GM19023 (cell line): ENCODE data around the gene PBX3.

ENCODE experiments used
- ATAC-seq: cut with Tn5 transposase; IDR thresholded peaks from one replicate; pipeline ENCODE4 v1.9.1; 2021; ENCODE audit warnings: mild to moderate bottlenecking, moderate library complexity; ENCODE audit not compliant: unreplicated experiment

Gene PBX3

GRCh38 chr9:125748446-125749099 is 1.4 kb downstream of the PBX3 start:
- ATAC-seq: no peak

GRCh38 chr9:125749287-125749935 is 2.2 kb downstream of the PBX3 start:
- no peak for ATAC-seq

DNA sequence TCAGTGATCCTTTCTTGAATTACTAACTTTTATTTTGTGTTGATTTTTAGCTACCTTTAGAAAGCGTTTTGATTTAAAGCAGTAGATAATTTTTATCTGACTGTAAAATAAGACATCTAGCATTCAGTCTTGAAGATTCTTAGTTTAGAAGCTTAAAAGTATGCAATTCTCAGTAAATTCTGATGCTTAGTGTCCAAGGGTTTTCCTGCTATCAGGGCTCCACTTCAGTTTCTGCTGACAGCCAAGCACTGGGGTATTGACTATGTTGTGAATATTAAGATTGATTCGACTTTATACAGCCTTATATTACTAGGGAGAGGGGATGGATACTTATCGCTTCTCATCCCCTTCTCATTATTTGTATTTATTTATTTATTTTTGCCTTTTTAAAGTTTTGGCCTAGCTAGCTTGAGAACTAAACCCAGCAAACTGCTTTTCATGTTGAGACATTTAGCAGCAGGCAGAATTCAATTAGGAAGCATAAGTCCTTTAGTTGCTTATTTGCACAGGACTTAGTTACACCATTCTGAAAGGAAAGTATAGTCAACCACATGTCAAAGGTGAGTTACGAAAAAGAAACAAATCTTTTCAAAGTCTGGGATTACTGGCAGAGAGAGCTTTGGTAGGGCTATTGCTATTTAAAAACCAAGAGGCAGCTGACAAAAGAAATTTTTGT is 2.9 kb downstream of the PBX3 start:
- ATAC-seq: no peak

GRCh38 chr9:125750627-125751011 is 3.4 kb downstream of the PBX3 start:
- no peak for ATAC-seq

DNA sequence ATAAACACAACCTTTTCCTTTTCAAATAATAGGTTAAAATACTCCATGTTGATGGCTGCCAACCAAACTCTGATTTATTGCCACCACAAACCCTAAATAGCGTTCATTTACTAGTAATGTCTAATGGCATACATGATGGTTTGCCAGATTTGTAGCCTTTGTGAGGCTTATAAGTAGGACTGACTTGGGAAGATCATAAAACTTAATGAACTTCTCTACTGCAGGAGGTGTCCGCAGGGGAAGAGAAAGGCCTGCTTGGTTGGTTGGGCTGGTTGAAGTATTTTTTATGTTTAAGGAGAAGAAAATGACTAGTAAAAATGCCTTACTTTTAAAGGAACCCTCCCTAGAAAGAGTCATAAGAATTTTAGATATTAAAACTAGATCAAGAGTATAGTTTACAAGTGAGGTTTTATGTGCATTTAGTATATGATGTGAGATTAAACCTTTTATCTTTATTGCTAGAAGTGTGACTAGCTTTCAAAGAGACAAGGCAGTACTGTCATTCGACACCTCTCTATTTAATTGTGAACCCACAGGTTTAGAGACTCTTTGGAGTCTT is 5.0 kb downstream of the PBX3 start:
- no peak for ATAC-seq

DNA sequence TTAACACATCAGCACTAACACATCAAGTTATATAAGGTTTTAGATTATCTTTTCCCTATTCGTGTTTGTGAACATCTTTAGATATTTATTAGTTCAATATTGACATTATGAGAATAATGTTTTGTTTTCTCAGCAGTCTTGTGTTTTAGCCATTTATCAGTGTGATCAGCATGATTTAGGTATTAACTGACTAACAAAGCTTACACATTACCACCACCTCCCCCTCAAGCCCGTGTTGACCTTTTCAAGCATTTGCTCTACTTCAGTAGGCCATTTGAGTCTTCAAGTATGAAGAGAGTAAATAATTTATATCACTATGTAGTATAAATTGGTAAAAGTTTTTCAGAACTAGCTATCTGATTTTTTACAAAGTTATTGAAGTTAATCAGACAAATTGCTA is 6.9 kb downstream of the PBX3 start:
- ATAC-seq: no peak

GRCh38 chr9:125755340-125755739 is 8.2 kb downstream of the PBX3 start:
- ATAC-seq: no peak

- ATAC-seq: no peak
Observed at GRCh38 chr9:125756518-125756917, 9.3 kb downstream of the PBX3 start.

GRCh38 chr9:125757834-125758233 is 10.7 kb downstream of the PBX3 start:
- ATAC-seq: no peak

DNA sequence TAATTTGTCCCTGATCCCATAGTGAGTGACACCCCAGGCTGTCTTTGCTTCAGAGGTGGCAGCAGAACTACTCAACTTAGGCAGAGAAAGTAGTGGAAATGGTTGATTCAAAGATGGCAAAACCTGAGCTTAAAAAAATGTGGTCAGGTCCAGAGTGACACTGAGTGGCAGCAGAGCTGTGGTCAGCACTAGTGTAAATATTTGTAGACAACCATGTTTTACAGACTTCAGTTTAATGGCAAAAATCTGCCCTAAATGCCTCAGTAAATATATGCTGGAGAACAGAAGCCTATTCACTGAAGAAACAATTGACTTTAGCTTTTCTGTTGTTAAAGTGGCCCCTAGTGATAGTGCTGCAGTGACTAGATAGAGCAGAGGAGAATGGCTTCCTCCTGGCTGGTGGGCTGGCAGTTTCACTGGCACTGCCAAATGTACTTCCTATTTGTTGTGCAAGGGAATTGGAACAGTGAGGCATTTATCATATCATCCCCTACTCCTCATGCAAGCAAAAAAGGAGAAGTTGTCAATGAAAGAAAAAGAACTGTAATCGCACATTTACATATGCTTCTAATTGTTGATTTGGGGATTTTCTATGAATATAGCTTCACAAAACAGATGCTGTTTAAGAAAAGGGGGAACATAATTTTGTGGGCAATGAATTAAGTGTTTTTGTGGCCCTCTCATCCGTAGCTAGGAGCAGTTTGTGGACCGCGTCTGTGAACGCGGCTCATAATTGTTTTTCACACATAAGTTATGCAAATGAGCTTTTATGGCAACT is 12.0 kb downstream of the PBX3 start:
- ATAC-seq: no peak

DNA sequence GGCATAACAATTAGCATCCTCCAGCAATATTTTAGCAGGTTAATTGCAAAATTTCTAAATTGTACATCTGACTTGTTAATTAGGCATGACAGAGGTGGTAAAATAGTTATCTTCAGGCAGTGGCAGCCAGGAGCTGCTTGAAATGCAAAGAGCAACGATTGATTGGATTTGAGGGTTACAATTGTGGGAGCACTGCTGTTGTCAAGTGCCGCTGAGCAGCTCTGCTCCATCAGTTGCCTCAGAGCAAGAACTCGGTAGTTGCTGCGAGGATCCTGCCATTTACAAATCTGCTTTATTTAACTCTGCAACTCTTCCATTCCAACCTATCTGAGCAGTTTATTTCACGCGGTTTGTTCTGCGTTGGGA is 12.6 kb downstream of the PBX3 start:
- no peak for ATAC-seq

DNA sequence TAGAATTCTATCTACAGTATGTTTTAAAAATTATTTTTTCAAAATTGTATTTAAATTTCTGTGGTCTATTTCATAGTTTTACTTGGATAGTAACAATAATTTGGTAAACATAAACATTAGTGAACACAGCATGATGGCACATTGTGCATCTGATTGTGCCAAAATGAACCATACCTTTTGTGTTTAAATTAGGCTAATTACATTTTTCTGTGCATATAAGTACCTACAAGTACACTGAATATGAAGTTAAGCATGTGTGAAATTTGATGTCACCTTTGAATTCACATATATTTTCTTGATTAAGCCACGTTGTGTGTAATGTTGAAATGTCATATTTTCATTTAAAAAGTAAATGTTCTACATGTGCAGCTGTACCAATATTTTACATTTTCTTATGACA is 13.4 kb downstream of the PBX3 start:
- no peak for ATAC-seq

DNA sequence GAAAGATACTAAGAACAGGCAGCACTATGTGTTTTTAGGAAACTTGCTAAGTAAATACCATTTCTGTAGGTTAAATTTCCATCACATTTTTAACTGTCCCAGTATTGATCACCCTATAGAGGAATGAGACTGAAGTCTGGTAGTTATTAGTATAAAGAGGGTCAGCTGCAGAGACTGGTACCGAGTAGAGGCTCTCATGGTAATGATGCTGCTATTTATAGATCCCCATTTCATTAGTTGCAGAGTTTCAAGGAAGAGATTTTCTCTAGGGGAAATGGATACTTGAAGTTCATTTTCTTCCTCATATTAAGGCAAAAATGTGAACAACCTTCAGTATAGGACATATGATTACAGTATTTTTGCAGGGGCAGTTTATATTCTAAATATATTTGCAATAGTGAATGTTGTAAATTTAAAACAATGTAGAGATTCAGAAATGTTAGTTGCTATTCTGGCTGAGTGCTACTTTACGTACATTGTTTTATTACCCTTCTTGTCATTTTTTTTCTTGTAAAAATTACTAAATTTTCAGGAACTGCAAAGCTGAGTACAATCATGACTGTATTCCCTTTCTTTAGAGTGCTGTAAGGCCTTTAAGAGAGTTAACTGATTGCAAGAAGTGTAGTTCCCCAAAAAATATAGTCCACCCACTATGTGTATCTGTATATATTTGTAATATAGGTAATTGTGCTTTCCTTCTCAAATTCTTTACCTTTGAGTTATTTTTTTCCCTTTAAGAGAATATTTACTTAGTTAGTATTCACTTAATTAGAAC is 14.7 kb downstream of the PBX3 start:
- no peak for ATAC-seq

DNA sequence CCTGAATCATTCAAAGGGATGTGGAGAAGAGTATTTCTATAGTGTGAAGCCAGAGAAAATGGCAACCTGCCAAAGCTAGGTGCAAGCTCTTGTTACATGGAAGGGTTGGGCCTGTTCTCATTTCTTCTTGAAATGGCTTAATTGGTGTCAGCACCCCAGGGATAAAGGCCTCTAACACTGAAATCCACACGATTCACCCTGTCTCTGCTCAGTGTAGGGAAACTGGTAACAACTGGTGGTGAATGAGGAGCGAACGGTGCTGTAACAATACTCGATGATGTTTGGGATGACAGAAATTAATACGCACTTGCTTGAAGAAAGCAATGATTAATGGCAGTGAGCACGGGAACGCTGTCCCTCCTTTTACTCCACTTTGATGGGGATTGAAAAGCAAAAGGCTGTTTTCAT is 16.2 kb downstream of the PBX3 start:
- ATAC-seq: no peak

GRCh38 chr9:125764198-125764597 is 17.0 kb downstream of the PBX3 start:
- ATAC-seq: no peak

GRCh38 chr9:125766468-125767221 is 19.5 kb downstream of the PBX3 start:
- ATAC-seq: no peak

DNA sequence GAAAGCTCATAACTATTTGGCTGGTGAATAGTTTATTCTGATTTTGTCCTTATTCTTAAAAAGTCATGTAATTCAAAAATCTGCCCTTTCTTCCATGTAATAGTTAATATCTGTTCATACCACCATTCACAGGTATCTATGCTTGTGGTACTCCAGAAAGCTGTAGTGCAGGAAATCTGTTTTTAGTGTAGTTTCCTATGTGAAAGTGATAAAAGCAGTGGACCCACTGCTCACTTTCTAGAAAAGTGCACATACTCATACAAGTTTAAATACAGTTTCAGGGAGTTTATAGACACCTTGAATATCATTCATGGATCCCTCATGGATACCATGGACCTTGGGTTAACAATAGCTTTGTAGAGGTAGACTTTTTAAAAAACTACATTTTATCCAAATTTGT is 20.2 kb downstream of the PBX3 start:
- no peak for ATAC-seq

DNA sequence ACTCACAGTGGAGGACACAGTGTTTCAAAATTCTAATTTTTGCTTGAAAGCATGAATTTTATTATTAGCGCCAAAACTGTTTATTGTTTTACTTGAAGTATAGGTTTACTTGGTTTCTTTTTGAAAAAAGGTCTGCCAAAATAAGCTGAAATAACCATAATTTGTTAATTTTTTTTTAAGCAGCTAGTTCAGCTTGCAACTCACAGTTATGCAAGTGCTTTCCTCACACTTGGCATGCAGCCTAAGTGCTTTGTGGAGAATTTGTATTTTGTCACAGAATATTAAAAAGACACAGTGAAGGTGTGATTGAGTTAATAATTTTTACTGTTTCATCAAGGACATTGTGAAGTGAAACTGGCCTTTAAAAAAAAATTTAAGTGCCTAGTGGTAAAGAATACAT is 21.6 kb downstream of the PBX3 start:
- no peak for ATAC-seq

- ATAC-seq: no peak
Observed at GRCh38 chr9:125771037-125771436, 23.9 kb downstream of the PBX3 start.

- no peak for ATAC-seq
Observed at GRCh38 chr9:125772740-125773139, 25.6 kb downstream of the PBX3 start.
